HG03469 (cell line): Measurements from ENCODE around the gene SLC1A3.
"Not testable (repeated sequence)": the region's sequence is repeated elsewhere in the genome, so short reads cannot be mapped to it uniquely, and the experiment has no call there.

Experiments used
- ATAC-seq: cut with Tn5 transposase; IDR thresholded peaks from one replicate; pipeline ENCODE4 v1.9.1; 2021; ENCODE audit warnings: mild to moderate bottlenecking, moderate library complexity, moderate number of reproducible peaks; ENCODE audit not compliant: unreplicated experiment

The SLC1A3 gene

GRCh38 chr5:36606428-36607113 is at the start of gene SLC1A3:
SLC1A3 (plus strand) TSS chr5:36606606; CDS start chr5:36608424, 1,818 bp downstream.
- ATAC-seq: peak; percentile 78

GRCh38 chr5:36558641-36559040 is 47.8 kb upstream of the SLC1A3 start:
- ATAC-seq: no peak

DNA sequence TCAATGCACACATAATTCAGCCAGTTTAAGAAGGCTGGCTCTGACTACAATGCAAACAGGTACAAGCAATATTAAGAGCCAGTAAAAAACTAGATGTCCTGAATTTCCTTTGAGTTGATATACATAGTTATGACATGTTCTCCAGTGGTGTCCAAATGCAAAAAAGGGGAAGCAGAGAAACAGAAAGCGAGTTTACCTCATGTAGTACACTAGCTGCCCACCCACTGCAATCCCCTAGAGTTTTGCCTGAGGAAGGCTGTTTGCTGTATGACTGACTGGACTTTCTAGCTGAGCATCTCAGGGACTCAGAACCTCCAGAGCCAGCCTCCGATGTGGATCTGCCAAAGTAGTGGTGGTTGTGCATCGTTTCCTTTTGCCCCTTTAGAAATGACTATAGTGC is 44.8 kb upstream of the SLC1A3 start:
- ATAC-seq: no peak

- ATAC-seq: no peak
Measured at GRCh38 chr5:36569491-36569890, 36.9 kb upstream of the SLC1A3 start.

- no peak for ATAC-seq
Measured at GRCh38 chr5:36570301-36571095, 35.9 kb upstream of the SLC1A3 start.

GRCh38 chr5:36571401-36572042 is 34.9 kb upstream of the SLC1A3 start:
- no peak for ATAC-seq

DNA sequence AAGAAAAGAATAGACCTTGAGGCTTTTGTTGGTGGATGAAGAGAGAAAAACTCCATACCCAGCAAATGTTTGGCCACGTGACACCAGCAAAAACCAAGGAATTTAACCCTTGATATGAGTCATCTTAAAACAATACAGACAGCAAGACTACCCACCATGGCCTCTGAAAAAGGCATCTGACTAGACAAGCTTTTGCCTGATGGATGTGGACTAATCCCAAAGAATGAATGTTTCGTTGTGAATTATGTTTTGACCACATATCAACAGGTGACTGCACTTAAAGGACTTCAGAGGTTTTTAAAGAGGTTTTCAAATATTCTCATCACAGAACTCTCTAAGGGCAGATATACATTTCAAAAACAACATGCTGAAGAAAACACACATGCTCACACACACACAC is 33.0 kb upstream of the SLC1A3 start:
- no peak for ATAC-seq

DNA sequence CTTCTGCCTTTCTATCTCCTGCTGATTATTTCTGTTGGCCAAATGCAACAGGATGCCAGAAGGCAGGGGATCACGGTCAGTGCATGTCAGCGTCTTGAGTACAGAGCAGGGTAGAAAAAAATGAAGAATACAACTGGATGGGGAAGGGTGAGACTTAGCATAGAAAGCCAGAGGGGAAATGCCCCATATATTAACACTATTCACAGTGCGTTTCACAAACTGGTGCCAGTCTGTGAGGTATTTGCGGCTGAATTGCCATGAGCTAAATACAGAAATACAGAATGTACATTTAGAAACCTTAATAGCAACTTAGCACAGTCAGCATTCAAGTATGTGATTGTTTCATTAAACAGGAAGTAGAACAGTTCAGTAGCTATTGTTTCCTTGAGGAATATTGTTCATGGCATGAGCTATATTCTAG is 31.0 kb upstream of the SLC1A3 start:
- no peak for ATAC-seq

GRCh38 chr5:36576721-36577120 is 29.7 kb upstream of the SLC1A3 start:
- ATAC-seq: no peak

DNA sequence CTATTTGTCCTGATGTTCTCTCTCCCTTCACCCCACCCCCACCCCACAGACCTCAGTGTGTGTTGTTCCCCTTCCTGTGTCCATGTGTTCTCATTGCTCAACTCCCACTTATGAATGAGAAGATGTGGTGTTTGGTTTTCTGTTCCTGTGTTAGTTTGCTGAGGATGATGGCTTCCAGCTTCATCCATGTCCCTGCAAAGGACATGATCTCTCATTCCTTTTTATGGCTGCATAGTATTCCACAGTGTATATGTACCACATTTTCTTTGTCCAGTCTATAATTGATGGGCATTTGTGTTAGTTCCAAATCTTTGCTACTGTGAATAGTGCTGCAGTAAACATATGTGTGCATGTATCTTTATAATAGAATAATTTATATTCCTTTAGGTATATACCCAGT is 26.5 kb upstream of the SLC1A3 start:
- not testable (repeated sequence) for ATAC-seq

DNA sequence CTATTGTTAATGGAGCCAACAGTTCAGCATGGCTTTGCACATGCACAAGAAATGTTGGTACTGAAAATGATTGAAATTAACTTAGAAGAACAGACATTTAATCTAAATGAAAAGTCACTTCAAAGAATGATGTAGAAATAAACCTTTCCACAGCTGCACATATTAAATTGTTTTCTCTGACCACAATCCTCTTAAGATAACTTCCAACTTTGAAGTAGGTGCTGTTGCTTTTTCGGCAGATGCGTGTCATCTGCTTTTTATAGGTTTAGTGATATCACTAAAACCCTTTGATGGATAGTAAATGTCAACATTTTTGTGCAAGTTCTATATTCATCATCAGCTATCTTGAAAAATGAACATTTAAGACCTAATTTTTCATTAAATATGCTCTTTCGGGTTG is 25.3 kb upstream of the SLC1A3 start:
- ATAC-seq: no peak

DNA sequence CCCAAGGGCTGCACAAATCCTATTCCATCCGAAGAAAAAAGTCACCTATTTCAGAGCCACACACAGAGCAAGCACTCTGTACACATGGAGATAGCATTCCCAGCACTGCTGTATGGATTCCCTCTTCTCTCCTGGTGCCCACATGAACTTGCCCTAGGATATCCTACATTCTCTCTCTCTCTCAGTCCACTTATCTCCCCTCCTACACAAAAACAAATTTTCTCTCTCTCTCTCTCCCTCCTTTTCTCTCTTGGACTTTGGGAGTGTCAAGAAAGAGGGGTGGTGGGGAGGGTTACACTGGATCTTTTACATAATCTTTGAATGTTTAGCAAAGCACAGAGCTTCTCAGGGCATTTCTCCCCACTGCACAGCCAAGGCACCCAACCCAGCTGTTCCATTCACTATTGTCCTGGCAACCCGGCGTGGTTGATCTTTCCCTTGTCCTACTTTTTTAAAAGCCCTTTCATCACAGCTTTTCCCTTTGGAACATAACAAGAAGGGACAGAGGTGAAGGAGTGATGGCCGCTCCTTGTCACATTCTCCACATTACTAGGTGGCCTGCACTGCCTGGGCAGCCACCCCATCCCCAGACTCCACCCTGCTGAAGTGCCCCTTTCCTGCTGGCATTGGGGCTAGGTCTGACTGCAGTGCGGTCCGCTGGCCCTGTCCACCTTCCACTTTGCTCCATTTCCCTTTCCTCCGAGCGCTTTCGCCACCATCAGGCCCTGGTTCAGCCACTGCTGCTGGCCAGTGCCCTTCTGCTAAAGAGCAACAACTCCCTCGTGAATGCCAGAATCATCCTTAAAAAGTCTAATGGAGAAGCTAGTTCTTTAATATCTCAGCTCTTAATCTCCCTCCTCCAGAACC is 22.2 kb upstream of the SLC1A3 start:
- no peak for ATAC-seq

GRCh38 chr5:36585701-36586100 is 20.7 kb upstream of the SLC1A3 start:
- ATAC-seq: no peak

DNA sequence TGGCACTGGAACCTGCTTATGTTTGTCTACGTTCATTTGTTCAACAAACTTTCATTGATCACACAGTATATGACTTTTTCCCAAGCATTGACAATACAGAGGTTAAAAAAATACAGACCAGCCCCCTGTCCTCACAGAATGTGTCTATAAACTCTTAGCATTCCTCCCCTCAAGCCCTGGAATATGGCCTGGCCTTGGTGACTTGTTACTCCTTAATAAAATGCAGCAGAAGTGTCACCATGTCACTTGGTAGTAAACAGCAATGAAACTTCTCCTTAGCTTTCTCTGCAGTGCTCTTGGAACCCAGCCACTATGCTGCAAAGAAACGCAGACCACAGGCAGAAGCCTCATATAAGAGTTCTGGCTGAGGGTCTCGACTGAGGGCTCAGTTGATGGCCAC is 19.1 kb upstream of the SLC1A3 start:
- no peak for ATAC-seq

DNA sequence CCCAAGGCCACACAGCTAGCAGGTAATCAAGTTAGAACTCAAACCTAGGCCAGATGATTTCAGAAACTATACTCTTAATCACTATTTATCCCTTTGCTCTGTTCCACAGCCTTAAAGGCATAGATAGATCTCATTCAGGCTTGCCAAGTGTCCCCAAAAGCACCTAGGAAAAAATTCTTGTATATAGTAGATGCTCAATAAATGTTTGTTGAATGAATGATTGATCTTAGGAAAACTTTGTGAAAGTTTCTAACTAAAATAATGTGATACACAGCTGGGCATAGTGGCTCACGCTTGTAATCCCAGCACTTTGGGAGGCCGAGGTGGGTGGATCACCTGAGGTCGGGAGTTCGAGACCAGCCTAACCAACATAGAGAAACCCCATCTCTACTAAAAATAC is 16.7 kb upstream of the SLC1A3 start:
- ATAC-seq: not testable (repeated sequence)

DNA sequence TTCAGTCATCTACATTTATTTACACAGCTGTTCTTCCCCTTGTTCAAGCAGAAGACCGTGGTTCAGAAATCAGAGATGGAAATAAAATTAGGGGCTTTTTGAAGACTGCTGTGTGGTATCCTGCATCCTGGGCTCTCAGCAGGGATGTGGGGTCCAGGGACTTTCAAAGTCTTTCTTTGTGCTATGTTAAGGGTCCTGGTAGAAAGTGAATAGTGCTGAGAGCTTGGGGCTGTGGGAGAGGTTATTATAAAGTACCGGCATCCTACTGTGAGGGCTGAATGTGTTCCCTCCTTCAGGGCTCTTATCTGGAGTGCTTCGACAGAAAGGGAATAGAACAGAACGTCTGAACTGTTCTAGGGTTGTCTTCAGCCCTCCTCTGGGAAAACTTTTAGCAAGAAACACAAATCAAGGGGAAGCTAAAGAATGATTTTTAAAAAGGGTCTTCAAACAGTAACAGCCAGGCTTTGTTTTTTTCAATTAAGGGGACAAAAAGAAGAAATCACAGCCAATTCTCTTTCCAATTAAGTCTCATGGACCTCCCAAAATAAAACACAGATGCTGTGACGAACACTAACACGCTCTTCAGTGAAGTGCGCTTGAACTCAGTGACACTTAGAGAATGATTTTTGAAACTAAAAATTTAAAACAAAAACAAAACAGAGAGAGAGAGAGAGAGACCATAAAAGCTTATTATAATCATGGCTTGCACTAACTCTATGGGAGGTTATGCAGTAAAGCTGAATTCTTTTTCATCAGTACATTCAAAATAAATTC is 15.7 kb upstream of the SLC1A3 start:
- ATAC-seq: no peak

- no peak for ATAC-seq
Measured at GRCh38 chr5:36593867-36594266, 12.5 kb upstream of the SLC1A3 start.

GRCh38 chr5:36596247-36596646 is 10.2 kb upstream of the SLC1A3 start:
- ATAC-seq: no peak

DNA sequence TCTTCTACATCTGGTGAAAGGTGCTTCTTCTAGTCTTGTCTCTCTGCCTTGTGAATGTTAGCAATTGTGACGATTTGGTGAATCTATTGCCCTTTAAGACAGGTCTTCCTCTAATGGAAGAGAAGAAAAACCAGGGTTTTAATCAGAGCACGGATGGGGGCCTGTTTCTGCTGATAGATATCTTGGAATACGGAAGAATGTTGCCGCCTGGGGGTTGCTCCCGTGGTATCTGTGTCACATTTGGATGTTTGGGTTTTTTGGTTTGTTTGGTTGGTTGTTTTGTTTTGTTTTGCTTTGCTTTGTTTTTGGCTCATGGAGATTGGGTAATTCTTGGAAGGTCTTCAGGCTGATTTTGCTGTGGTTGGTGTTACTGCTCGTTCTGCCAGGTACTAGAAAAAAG is 9.7 kb upstream of the SLC1A3 start:
- ATAC-seq: no peak

GRCh38 chr5:36598045-36598444 is 8.4 kb upstream of the SLC1A3 start:
- ATAC-seq: no peak
